HepG2 (cell line): ENCODE measurements around the gene ZNF844. TPM values are rescaled to one million over a fixed set of nuclear protein-coding genes. Genes with fewer than 3 reads are reported as not detected.

Source experiments
- JUND ChIP-seq: sonication (generic); formaldehyde crosslinking; IDR thresholded peaks from 2 replicates; pipeline ENCODE4 v1.8.0; 2022; ENCODE audit warnings: mild to moderate bottlenecking, missing genetic modification reagents
- MTA1 ChIP-seq: sonication (generic); formaldehyde crosslinking; IDR thresholded peaks from 2 replicates; pipeline ENCODE4 v1.4.0; 2020; ENCODE audit warnings: missing genetic modification reagents, mild to moderate bottlenecking, borderline replicate concordance
- RAD21 ChIP-seq: fragments of 450-650 bp; formaldehyde crosslinking; IDR thresholded peaks from 2 replicates; pipeline ENCODE4 v1.5.0; 2020; ENCODE audit warnings: mild to moderate bottlenecking
- SP4 ChIP-seq: sonication (generic); formaldehyde crosslinking; IDR thresholded peaks from 2 replicates; pipeline ENCODE4 v1.8.1; 2023; ENCODE audit warnings: mild to moderate bottlenecking, missing genetic modification reagents
- ZNF225 ChIP-seq: sonication (generic); formaldehyde crosslinking; IDR thresholded peaks from 2 replicates; pipeline ENCODE4 v1.4.0; 2020; ENCODE audit warnings: mild to moderate bottlenecking, missing genetic modification reagents
- ZNF251 ChIP-seq: sonication (generic); formaldehyde crosslinking; IDR thresholded peaks from 2 replicates; pipeline ENCODE4 v1.9.0; 2021; ENCODE audit warnings: mild to moderate bottlenecking, missing genetic modification reagents
- ZNF549 ChIP-seq: sonication (generic); formaldehyde crosslinking; IDR thresholded peaks from 2 replicates; pipeline ENCODE4 v1.5.0; 2020; ENCODE audit warnings: missing genetic modification reagents
- ZNF674 ChIP-seq: sonication (generic); formaldehyde crosslinking; IDR thresholded peaks from 2 replicates; pipeline ENCODE4 v1.5.0; 2020; ENCODE audit warnings: low read depth, mild to moderate bottlenecking, missing genetic modification reagents
- ZNF780A ChIP-seq: sonication (generic); formaldehyde crosslinking; IDR thresholded peaks from 2 replicates; pipeline ENCODE4 v1.8.0; 2022; ENCODE audit warnings: mild to moderate bottlenecking, missing genetic modification reagents, moderate library complexity
- ZNF781 ChIP-seq: sonication (generic); formaldehyde crosslinking; IDR thresholded peaks from 2 replicates; pipeline ENCODE4 v1.5.1; 2020; ENCODE audit warnings: borderline replicate concordance, mild to moderate bottlenecking, missing genetic modification reagents; ENCODE audit errors: not compliant biosample characterization
- polyA plus RNA-seq, 8 experiments: library from polyadenylated mRNA; depleted of rRNA in 3 of 8; stranded (reverse) in 7 of 8; unstranded in 1 of 8; fragments of >200 nt; fragmentation: Illumina TruSeq in 4 of 8; extraction: Trizol in 4 of 8; gene quantifications; 2 replicates each; pipeline versions ENCODE4 v1.2.1 to v1.2.3, GENCODE V29; 2011 to 2016; ENCODE audit warnings: low read depth in 4 of 8, missing spikeins in 1 of 8, mixed read lengths in 1 of 8; ENCODE audit not compliant: insufficient read depth in 1 of 8
- total RNA-seq, 5 experiments: library from RNA; depleted of rRNA; stranded (reverse); fragments of >200 nt; fragmentation: Illumina TruSeq; extraction: Trizol; gene quantifications; 2 replicates each; pipeline ENCODE4 v1.2.3, GENCODE V29; 2016; ENCODE audit warnings: low read depth in 1 of 5
- TF ChIP-seq, protein P1 (sequence below): sonication (generic); formaldehyde crosslinking; IDR thresholded peaks from 2 replicates; pipeline ENCODE4 v1.4.0; 2020; ENCODE audit warnings: mild to moderate bottlenecking, missing genetic modification reagents, borderline replicate concordance
- TF ChIP-seq, protein P2 (sequence below): sonication (generic); formaldehyde crosslinking; IDR thresholded peaks from 2 replicates; pipeline ENCODE4 v1.8.0; 2022; ENCODE audit warnings: missing genetic modification reagents, low read depth, mild to moderate bottlenecking, borderline replicate concordance
- TF ChIP-seq, protein P3 (sequence below): sonication (generic); formaldehyde crosslinking; IDR thresholded peaks from 2 replicates; pipeline ENCODE4 v1.8.0; 2022; ENCODE audit warnings: missing genetic modification reagents, mild to moderate bottlenecking, moderate library complexity, borderline replicate concordance
- TF ChIP-seq, protein P4 (sequence below): sonication (generic); formaldehyde crosslinking; IDR thresholded peaks from 2 replicates; pipeline ENCODE4 v1.8.1; 2023; ENCODE audit warnings: missing genetic modification reagents, inconsistent platforms, borderline replicate concordance
- TF ChIP-seq, protein P5 (sequence below): sonication (generic); formaldehyde crosslinking; IDR thresholded peaks from 2 replicates; pipeline ENCODE4 v1.4.0; 2020; ENCODE audit warnings: missing genetic modification reagents
- TF ChIP-seq, protein P6 (sequence below): sonication (generic); formaldehyde crosslinking; IDR thresholded peaks from 2 replicates; pipeline ENCODE4 v1.8.0; 2022; ENCODE audit warnings: mild to moderate bottlenecking, missing genetic modification reagents, moderate library complexity

Gene ZNF844
- total and polyA plus RNA-seq, 2 of the 13 experiments (the other 11 are each of a cell fraction or from before 2014, with no cell fraction given) = 1.0 to 3.2 TPM

DNA sequence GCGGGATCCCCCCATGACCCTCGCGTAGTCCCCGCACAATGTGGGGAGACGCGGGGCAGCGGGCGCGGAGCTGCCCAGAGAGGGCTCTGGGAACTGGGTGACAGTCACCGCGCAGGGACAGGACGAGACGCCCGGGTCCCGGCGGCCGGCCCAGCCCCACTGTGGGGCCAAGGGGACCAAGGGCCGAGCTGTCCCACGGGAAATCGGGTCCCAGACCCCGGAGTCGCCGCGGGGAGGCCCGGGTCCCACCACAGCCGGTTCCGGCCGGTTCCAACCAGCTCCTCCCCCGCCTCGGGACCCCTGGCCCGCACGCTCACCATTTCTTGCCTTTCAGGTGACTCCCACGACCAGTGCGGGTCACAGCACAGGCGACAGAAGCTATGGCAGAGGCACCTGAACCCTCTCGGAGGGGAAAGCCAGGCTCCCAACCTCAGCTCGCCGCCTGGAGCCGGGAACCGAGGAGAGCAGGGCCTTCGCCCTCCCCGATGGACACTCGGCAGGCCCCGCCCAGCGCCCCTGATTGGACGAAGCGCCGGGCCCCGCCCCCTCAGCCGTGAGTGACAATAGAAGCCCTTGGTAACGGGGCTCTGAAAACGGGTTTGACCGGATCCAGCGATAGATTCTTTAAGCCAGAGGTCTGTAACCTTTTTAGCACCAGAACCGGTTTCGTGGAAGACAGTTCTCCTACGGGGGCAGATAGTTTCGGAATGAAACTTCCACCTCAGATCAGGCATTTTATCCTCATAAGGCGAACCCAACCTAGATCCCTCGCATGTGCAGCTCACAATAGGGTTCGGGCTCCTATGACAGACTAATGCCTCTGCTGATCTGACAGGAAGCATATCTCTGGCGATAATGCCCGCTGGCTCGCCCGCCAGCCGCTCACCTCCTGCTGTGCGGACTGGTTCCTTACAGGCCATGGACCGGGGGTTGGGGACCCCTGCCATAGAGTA lies 29.0 kb upstream of the ZNF844 start, which contains the start of gene ZNF433 (continued):
- TF ChIP-seq, protein P1, sequence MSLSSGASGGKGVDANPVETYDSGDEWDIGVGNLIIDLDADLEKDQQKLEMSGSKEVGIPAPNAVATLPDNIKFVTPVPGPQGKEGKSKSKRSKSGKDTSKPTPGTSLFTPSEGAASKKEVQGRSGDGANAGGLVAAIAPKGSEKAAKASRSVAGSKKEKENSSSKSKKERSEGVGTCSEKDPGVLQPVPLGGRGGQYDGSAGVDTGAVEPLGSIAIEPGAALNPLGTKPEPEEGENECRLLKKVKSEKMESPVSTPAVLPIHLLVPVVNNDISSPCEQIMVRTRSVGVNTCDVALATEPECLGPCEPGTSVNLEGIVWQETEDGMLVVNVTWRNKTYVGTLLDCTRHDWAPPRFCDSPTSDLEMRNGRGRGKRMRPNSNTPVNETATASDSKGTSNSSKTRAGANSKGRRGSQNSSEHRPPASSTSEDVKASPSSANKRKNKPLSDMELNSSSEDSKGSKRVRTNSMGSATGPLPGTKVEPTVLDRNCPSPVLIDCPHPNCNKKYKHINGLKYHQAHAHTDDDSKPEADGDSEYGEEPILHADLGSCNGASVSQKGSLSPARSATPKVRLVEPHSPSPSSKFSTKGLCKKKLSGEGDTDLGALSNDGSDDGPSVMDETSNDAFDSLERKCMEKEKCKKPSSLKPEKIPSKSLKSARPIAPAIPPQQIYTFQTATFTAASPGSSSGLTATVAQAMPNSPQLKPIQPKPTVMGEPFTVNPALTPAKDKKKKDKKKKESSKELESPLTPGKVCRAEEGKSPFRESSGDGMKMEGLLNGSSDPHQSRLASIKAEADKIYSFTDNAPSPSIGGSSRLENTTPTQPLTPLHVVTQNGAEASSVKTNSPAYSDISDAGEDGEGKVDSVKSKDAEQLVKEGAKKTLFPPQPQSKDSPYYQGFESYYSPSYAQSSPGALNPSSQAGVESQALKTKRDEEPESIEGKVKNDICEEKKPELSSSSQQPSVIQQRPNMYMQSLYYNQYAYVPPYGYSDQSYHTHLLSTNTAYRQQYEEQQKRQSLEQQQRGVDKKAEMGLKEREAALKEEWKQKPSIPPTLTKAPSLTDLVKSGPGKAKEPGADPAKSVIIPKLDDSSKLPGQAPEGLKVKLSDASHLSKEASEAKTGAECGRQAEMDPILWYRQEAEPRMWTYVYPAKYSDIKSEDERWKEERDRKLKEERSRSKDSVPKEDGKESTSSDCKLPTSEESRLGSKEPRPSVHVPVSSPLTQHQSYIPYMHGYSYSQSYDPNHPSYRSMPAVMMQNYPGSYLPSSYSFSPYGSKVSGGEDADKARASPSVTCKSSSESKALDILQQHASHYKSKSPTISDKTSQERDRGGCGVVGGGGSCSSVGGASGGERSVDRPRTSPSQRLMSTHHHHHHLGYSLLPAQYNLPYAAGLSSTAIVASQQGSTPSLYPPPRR (CRISPR knock-in tag) = 0 out of 2 replicates have a peak, but pooled peaks have one; percentile 20
- TF ChIP-seq, protein P2, sequence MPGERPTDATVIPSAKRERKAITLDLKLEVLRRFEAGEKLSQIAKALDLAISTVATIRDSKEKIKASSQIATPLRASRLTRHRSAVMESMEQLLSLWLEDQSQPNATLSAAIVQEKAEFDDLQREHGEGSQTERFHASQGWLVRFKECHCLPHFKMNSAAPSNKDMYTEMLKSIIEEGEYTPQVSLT (CRISPR knock-in tag) = no peak
- TF ChIP-seq ZNF781 (CRISPR knock-in tag) (peak; percentile 72), ZNF549 (CRISPR knock-in tag) (no peak), ZNF251 (CRISPR knock-in tag) (no peak), MTA1 (peak; percentile 63; the same call in 1 of the 2 replicates), SP4 (peak; percentile 89), JUND (CRISPR knock-in tag) (0 out of 2 replicates have a peak, but pooled peaks have one; percentile 26), ZNF780A (peak; percentile 80; the same call in 1 of the 2 replicates), RAD21 (CRISPR knock-in tag) (no peak), ZNF225 (peak; percentile 76; the same call in 1 of the 2 replicates), ZNF674 (CRISPR knock-in tag) (no peak)
- TF ChIP-seq, protein P3, sequence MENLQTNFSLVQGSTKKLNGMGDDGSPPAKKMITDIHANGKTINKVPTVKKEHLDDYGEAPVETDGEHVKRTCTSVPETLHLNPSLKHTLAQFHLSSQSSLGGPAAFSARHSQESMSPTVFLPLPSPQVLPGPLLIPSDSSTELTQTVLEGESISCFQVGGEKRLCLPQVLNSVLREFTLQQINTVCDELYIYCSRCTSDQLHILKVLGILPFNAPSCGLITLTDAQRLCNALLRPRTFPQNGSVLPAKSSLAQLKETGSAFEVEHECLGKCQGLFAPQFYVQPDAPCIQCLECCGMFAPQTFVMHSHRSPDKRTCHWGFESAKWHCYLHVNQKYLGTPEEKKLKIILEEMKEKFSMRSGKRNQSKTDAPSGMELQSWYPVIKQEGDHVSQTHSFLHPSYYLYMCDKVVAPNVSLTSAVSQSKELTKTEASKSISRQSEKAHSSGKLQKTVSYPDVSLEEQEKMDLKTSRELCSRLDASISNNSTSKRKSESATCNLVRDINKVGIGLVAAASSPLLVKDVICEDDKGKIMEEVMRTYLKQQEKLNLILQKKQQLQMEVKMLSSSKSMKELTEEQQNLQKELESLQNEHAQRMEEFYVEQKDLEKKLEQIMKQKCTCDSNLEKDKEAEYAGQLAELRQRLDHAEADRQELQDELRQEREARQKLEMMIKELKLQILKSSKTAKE (CRISPR knock-in tag) = no peak
- TF ChIP-seq, protein P4, sequence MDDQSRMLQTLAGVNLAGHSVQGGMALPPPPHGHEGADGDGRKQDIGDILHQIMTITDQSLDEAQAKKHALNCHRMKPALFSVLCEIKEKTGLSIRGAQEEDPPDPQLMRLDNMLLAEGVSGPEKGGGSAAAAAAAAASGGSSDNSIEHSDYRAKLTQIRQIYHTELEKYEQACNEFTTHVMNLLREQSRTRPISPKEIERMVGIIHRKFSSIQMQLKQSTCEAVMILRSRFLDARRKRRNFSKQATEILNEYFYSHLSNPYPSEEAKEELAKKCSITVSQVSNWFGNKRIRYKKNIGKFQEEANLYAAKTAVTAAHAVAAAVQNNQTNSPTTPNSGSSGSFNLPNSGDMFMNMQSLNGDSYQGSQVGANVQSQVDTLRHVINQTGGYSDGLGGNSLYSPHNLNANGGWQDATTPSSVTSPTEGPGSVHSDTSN (CRISPR knock-in tag) = no peak
- TF ChIP-seq, protein P5, sequence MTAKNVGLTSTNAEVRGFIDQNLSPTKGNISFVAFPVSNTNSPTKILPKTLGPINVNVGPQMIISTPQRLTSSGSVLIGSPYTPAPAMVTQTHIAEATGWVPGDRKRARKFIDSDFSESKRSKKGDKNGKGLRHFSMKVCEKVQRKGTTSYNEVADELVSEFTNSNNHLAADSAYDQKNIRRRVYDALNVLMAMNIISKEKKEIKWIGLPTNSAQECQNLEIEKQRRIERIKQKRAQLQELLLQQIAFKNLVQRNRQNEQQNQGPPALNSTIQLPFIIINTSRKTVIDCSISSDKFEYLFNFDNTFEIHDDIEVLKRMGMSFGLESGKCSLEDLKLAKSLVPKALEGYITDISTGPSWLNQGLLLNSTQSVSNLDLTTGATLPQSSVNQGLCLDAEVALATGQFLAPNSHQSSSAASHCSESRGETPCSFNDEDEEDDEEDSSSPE = no peak; the same call in 1 of the 2 replicates
- TF ChIP-seq, protein P6, sequence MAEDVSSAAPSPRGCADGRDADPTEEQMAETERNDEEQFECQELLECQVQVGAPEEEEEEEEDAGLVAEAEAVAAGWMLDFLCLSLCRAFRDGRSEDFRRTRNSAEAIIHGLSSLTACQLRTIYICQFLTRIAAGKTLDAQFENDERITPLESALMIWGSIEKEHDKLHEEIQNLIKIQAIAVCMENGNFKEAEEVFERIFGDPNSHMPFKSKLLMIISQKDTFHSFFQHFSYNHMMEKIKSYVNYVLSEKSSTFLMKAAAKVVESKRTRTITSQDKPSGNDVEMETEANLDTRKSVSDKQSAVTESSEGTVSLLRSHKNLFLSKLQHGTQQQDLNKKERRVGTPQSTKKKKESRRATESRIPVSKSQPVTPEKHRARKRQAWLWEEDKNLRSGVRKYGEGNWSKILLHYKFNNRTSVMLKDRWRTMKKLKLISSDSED = no peak
